Endothelial cell of umbilical vein (primary cell): Measurements from ENCODE around the gene SLX1A.

Experiments
- CTCF ChIP-seq, 2 donors: IDR thresholded peaks; 1 replicate in 1 of 2; 2 replicates in 1 of 2; pipeline ENCODE4 v1.5.1; 2011; ENCODE audit warnings: low read length in 2 of 2, mild to moderate bottlenecking in 2 of 2, moderate library complexity in 2 of 2, control low read depth in 1 of 2, inconsistent platforms in 1 of 2, low read depth in 1 of 2; ENCODE audit not compliant: insufficient read depth in 1 of 2; ENCODE audit errors: extremely low read depth in 1 of 2
- EZH2 ChIP-seq: IDR thresholded peaks from 2 replicates; pipeline ENCODE4 v1.6.1; 2012; ENCODE audit warnings: borderline replicate concordance, low read depth, mild to moderate bottlenecking, moderate library complexity, low read length, inconsistent platforms; ENCODE audit not compliant: severe bottlenecking
- MAX ChIP-seq: IDR thresholded peaks from 2 replicates; pipeline ENCODE4 v1.6.1; 2011; ENCODE audit not compliant: insufficient read depth, insufficient read length
- POLR2A ChIP-seq: IDR thresholded peaks from 2 replicates; pipeline ENCODE4 v1.6.1; 2012; ENCODE audit warnings: low read depth, mild to moderate bottlenecking, control low read depth, low read length

GRCh38 chr16:30179931-30180330, 13.7 kb upstream of the SLX1A start:
- TF ChIP-seq CTCF (IDR thresholded peaks at IDR 0.05; ENCODE audit: extremely low read depth in 1 of 2, insufficient read depth in 1 of 2, low read depth in 1 of 2, low read length in 2 of 2): no peak
- no peak for TF ChIP-seq POLR2A
- no peak for TF ChIP-seq EZH2
- no peak for TF ChIP-seq MAX
